Measurements from ENCODE around the gene ASB9.
"Not testable (repeated sequence)": the region's sequence is repeated elsewhere in the genome, so short reads cannot be mapped to it uniquely, and the experiment has no call there.

Gene ASB9

GRCh38 chrX:15241301-15241700, 28.6 kb downstream of the ASB9 start:
- DNase-seq (ENCODE audit: low read depth) = no peak

GRCh38 chrX:15240414-15240813, 29.5 kb downstream of the ASB9 start:
- no peak for DNase-seq (ENCODE audit: low read depth)

GRCh38 chrX:15236146-15236545, 33.7 kb downstream of the ASB9 start:
- no peak for DNase-seq (ENCODE audit: low read depth)

- DNase-seq (ENCODE audit: low read depth) = no peak
Observed at GRCh38 chrX:15235001-15235400, 34.9 kb downstream of the ASB9 start.

- no peak for DNase-seq (ENCODE audit: low read depth)
Observed at GRCh38 chrX:15233416-15234015, 36.4 kb downstream of the ASB9 start.

- no peak for DNase-seq (ENCODE audit: low read depth)
Observed at GRCh38 chrX:15224747-15225146, 45.1 kb downstream of the ASB9 start.

GRCh38 chrX:15221321-15221720, 48.6 kb downstream of the ASB9 start:
- no peak for DNase-seq (ENCODE audit: low read depth)

- no peak for DNase-seq (ENCODE audit: low read depth)
Observed at GRCh38 chrX:15217161-15217560, 52.7 kb downstream of the ASB9 start.

GRCh38 chrX:15216280-15216679, 53.6 kb downstream of the ASB9 start:
- no peak for DNase-seq (ENCODE audit: low read depth)

GRCh38 chrX:15215366-15215765, 54.5 kb downstream of the ASB9 start:
- no peak for DNase-seq (ENCODE audit: low read depth)

- no peak for DNase-seq (ENCODE audit: low read depth)
Observed at GRCh38 chrX:15214588-15214987, 55.3 kb downstream of the ASB9 start.

GRCh38 chrX:15209096-15209495, 60.8 kb downstream of the ASB9 start:
- no peak for DNase-seq (ENCODE audit: low read depth)

GRCh38 chrX:15207994-15208393, 61.9 kb downstream of the ASB9 start:
- DNase-seq (ENCODE audit: low read depth) = no peak

- DNase-seq (ENCODE audit: low read depth) = no peak
Observed at GRCh38 chrX:15207384-15207783, 62.5 kb downstream of the ASB9 start.

GRCh38 chrX:15206306-15206705, 63.6 kb downstream of the ASB9 start:
- DNase-seq (ENCODE audit: low read depth) = no peak

- no peak for DNase-seq (ENCODE audit: low read depth)
Observed at GRCh38 chrX:15204130-15204751, 65.6 kb downstream of the ASB9 start.

GRCh38 chrX:15203694-15204093, 66.2 kb downstream of the ASB9 start:
- DNase-seq (ENCODE audit: low read depth) = no peak

GRCh38 chrX:15202454-15203177, 67.3 kb downstream of the ASB9 start:
- DNase-seq (ENCODE audit: low read depth) = peak; percentile 39

- no peak for DNase-seq (ENCODE audit: low read depth)
Observed at GRCh38 chrX:15200871-15201270, 69.0 kb downstream of the ASB9 start.

GRCh38 chrX:15198608-15199202, 71.2 kb downstream of the ASB9 start:
- DNase-seq (ENCODE audit: low read depth) = not testable (repeated sequence)

GRCh38 chrX:15194146-15194545, 75.7 kb downstream of the ASB9 start:
- peak; percentile 4 for DNase-seq (ENCODE audit: low read depth)
